Stimulated activated CD8-positive, alpha-beta memory T cell treated with anti-CD3 and anti-CD28 coated beads, Interleukin-15, amount 100 ng/mL, for 48 hours (primary cell): ENCODE results near the gene SRRD.

ENCODE experiments used
- DNase-seq, 2 donors: peaks; one replicate each; pipeline ENCODE4 v3.0.0-alpha.2; 2020; ENCODE audit warnings: low read depth in 2 of 2

The SRRD gene

DNA sequence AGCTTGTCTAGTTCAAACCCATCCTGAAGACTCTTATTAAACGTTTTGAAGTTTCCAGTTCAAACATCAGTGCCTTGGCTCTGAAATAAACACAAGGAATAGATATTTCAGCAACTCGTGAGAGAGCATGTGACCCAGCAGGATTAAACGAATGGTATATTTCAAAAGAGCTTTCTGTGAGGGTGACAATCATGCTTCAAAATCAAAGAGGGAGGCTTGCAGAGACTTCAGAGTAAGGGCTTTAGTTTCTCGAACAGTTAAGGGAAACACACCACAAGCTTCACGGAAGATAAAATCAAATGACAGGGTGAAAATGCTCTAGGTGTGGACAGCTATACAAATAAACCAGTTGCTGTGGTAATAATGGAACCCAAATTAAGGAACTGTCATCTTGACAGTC lies 1.5 kb upstream of the SRRD start:
- DNase-seq: no peak

DNA sequence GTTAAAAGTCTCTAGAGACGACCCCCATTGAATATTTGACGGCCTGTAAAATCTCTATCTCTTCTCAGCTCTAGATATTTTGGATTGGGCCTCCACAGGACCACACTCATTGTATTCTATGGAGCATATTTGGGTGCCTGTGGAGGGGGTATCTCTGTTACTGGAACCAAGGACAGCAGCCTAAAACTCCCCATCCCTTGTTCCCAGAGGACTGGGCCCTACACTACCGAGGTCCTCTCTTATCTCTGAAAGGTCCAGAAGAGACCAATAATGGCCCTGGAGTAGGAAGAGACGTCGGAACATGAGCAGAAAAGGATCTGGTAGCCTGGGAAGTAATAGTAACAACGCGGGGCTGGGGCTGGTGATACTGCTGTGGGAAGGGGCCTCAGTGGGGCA lies 636 bp upstream of the SRRD start:
- no peak for DNase-seq

DNA sequence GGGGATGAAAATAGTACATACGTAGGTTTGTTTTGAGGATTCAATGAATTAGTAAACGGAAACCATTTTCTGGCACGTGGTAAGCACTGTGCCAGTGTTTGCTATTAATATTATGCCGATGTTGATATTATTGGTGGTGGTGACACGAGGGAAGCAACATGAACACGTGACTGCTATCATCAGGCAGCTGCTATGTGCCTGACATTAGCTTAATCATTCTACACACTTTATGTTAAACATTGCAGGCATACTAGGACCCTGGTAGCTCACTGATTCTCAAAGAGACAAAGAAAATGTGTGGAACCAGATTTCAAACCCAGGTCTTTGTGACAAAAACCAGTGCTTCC lies 656 bp downstream of the SRRD start:
- no peak for DNase-seq

DNA sequence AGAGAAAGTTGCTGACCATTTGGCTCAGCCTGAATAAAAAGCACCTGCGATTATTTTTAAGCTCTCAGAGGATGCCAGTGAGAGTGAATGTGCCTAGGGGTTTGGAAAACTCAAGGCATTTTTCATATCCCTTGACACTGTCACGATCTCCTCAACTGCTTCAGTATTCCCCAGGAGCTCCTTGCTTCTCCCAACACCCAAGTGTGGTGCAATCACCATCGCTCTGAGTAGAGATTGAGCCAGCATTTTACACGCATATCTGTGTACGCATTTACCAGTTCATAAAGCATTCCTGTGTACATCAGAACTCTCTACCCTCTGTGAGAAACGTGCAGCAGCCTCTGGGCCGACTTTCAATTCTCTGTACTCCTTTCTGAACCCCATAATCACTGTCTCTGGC lies 1.3 kb downstream of the SRRD start:
- no peak for DNase-seq

- DNase-seq: no peak
These were observed 2.2 kb downstream of the SRRD start for GRCh38 chr22:26485806-26486390.

DNA sequence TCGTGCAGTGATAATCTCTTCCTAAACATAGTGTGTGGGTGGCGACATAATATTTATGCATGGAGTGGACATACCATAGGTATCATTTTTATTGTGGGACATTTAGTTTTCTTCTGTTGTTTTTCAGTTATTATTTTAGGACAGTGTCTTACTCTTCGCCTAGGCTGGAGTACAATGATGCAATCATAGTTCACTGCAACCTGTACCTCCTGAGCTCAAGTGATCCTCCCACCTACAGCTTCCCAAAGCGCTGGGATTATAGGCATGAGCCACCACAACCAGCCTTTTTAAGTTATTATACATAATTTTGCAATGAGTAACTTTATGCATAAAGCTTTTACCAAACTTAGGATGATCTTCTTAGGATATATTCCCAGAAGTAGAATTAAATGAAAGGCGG lies 2.7 kb downstream of the SRRD start:
- no peak for DNase-seq

DNA sequence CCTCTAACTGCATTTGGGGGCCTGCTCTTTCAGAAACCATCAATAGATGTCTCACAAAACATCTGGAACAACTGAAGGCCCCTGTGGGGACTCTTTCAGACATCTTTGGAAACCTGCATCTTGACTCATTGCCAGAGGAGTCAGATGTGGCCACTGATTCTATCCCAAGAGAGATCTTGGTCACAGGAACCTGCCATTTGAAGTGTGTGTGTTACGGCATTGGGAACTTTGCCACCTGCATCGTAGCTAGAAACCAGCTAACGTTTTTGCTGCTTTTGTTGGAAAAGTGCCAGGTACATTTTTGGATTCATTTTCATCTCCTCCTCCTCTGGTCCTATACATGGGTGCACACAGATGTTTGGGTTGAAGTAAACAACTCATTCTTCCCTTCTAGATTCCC lies 4.3 kb downstream of the SRRD start:
- no peak for DNase-seq

DNA sequence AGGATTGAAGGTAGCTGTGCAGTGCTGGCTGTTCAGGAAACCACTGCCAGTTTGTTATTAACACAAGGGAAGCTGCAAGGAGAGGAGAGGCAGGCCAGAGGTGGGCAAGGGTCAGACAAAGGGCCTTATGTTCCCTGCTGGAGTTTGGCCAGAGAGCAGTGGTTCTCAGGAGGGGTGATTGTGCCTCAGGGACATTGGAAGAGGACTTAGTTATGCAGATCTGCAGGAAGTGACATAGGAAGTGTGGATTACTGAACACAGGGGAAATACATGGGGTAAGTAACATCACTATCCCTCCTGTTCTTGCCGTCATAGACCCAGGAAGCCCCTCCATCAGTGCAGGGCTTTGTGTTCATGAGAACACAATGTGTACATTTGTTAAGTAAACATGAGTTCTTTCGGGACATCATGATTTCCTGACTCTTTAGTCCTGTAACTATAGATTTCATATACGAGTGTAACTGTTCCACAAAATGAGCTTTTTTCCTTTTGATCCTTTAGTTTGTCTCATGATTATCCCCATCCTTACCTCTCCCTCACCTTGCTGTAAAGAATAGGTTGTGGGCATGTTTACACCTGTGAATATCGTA lies 5.9 kb downstream of the SRRD start:
- DNase-seq: no peak

- no peak for DNase-seq
These were observed 8.5 kb downstream of the SRRD start for GRCh38 chr22:26492220-26492619.

- DNase-seq: no peak
These were observed 10.8 kb downstream of the SRRD start for GRCh38 chr22:26494506-26494905.

- no peak for DNase-seq
These were observed 12.8 kb downstream of the SRRD start for GRCh38 chr22:26496456-26496855.

DNA sequence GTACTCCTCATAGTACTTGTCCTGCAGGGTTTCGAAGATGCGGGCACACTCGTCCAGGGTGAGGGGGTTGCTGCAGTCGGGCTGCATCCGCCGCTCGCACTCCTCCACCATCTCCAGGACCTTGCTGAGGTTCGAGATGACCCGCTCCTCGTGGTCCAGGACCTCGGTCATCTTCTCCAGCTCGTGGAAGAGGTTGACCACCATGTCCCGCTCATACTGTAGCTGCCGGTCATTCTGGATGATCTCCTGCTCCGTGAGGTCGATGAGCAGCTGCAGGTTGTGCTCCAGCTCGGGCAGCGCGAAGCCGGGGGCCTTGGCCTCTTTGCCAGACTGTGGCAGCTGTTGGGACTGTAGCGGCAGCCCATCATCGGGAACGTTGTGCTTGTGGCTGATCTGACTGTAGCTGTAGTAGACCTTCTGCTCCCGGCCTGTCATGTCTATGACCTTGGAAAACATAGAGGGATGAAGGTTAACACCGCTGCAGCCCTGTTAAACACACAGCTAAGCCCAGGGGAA lies 15.6 kb downstream of the SRRD start:
- DNase-seq: no peak

DNA sequence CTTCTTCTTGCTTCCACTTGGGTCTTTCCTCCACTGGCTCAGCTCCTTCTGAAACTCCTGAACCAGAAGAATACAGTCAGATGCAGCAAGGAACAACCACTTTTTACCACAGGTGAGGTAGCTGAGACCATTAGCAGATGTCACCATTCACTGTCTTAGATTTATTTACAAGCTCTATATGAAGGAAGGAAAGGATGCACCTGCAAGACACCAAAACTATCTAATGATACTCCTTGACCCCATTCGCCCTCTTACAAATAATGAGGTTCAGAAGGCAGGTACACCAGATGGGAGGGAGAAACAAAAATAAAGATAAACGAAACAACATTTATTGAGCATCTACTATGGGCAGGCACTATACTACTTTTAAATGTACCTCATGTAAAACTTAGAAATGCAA lies 18.3 kb downstream of the SRRD start:
- DNase-seq: no peak

- DNase-seq: peak; percentile 36 to 60
These were observed 19.2 kb downstream of the SRRD start for GRCh38 chr22:26502688-26503561.

DNA sequence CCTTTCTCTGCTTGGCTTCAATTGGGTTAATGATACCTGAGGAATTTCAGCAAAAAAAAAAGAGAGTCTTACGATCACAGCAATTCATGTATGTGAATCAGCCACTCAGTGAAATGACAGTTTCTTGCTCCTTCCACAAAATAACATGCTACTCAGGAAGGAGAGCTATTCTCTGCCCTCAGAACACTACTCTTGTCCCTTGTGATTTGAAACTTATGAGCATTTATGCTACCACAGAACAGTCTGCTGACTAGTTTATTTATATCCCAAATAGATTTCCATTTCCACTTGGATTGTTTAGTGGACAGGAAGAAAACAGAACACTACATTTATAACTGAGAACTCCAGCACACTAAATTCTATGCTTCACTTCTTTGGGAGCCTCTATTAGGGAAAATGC lies 20.1 kb downstream of the SRRD start:
- no peak for DNase-seq

DNA sequence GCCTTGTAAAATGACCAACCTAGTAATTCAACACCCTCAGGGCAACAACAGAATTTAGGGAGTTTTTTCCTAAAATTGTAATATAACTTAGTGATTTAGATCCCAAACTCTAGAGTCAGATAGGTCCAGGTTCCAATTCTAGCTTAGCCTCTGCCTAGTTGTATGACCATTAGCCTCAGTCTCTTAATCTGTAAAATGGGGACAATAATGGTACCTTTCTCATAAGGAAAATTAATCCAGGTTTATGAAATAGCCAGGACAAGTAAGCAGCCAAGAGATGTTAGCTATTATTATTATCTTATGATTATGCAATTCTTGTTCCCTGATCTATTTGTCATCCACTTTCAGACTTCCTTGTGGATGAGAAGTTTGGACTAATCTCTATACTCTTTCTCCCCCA lies 24.5 kb downstream of the SRRD start:
- DNase-seq: no peak

GRCh38 chr22:26512149-26512793 lies 28.6 kb downstream of the SRRD start, which contains the start of gene TFIP11:
Gene TFIP11, minus strand, starts transcription at chr22:26512473. Its CDS starts 2,201 bp downstream, at chr22:26510272.
- peak; percentile 90 to 92 for DNase-seq

DNA sequence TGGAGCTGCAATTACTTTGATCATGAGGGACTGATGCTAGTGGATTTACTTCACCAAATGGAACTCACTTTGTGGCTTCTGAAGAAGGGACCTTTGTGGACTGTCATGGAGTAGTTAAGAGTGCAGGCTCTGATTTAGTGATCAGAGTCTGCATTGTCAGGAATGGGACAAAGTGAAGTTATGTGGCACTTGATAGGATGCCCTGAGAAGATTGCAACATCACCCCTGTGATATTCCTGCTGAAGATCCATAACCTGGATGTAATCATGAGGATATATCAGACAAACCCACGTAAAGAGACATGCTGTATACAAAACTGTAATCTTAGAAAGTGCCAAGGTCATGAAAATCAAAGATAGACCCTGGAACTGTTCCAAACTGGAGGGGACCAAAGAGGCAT lies 30.2 kb downstream of the SRRD start:
- no peak for DNase-seq

DNA sequence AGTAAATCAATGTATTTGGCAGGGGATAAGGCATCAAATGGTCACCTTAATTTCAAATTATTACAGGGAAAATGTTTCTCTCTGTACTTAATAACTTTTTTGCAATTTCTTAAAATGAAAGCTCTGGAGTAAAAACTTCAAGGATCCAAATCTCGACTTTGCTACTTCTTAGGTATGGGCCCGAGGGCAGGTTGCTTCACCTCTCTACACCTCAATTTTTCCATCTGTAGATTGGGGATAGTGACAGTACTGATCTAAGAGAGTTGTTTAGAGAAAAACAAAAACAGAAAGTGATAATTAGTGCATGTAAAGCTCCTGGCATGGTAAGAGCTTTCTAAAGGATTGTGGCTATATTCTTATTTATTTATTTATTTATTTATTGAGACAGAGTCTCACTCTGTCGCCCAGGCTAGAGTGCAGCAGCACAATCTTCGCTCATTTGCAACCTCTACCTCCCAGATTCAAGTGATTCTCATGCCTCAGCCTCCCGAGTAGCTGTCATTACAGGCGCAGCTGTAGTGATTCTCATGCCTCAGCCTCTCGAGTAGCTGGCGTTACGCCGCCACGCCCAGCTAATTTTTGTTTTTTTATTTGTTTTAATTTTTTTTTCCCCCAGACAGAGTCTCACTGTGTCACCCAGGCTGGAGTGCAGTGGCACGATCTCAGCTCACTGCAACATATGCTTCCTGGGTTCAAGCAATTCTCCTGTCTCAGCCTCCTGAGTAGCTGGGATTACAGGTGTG lies 30.9 kb downstream of the SRRD start:
- no peak for DNase-seq

GRCh38 chr22:26515931-26516330 lies 32.3 kb downstream of the SRRD start:
- no peak for DNase-seq

- DNase-seq: no peak
These were observed 32.8 kb downstream of the SRRD start for GRCh38 chr22:26516503-26516902.

DNA sequence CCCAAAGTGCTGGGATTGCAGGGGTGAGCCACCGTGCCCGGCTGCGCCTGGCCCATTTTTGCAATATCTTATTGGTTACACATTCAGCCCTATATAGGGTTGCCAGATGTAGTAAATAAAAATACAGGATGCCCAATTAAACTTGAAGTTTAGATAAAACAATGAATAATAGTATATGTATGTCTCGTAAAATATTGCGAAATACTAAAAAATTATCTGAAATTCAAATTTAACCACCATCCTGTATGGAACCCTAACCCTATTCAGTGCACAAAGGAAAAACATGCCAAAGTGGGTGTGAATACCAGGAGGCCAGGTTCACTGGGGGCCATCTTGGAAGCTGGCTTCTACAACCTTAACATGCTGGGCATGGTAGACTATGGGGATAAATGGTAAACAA lies 33.8 kb downstream of the SRRD start:
- no peak for DNase-seq
